HL-60/S4 (cell line): ENCODE results near the gene SPATA18.
"Not testable (repeated sequence)": the region's sequence is repeated elsewhere in the genome, so short reads cannot be mapped to it uniquely, and the experiment has no call there.

Experiments
- in situ Hi-C: fragments of 300-500 bp; cut with MboI; formaldehyde crosslinking; loops from 2 replicates; pipeline ENCODE4 v1.14.3; 2022; ENCODE audit warnings: low sequenced_read_pairs

Gene SPATA18

GRCh38 chr4:52051615-52052474 lies 741 bp downstream of the SPATA18 start:
- in situ Hi-C loops: no loop called here

- in situ Hi-C loops: no loop called here
These were observed 1.3 kb downstream of the SPATA18 start for GRCh38 chr4:52052475-52052780.

GRCh38 chr4:52054254-52054653 lies 3.1 kb downstream of the SPATA18 start:
- in situ Hi-C loops: no loop called here

- in situ Hi-C loops: no loop called here
These were observed 6.1 kb downstream of the SPATA18 start for GRCh38 chr4:52057196-52057595.

- in situ Hi-C loops: no loop called here
These were observed 7.2 kb downstream of the SPATA18 start for GRCh38 chr4:52058275-52058674.

- in situ Hi-C loops: no loop called here
These were observed 8.3 kb downstream of the SPATA18 start for GRCh38 chr4:52059372-52059771.

DNA sequence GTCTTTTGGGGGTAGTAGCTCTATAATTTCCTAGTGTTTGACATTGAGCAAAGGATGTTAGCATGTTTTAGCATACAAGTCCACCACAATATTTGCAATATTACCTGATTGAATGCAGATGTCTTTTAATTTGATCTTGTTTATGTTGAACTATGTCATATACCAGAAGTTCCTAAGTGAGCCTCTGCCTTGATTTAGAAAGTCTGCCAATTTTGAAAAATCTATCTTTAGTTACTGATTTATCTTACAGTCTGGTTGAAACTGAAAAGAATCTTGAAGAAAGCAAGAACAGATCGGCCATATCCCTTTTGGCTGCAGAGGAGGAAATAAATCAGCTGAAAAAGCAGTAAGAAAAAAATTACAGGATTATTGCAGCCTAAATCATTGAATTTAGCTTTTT lies 18.5 kb downstream of the SPATA18 start:
- in situ Hi-C loops: no loop called here

DNA sequence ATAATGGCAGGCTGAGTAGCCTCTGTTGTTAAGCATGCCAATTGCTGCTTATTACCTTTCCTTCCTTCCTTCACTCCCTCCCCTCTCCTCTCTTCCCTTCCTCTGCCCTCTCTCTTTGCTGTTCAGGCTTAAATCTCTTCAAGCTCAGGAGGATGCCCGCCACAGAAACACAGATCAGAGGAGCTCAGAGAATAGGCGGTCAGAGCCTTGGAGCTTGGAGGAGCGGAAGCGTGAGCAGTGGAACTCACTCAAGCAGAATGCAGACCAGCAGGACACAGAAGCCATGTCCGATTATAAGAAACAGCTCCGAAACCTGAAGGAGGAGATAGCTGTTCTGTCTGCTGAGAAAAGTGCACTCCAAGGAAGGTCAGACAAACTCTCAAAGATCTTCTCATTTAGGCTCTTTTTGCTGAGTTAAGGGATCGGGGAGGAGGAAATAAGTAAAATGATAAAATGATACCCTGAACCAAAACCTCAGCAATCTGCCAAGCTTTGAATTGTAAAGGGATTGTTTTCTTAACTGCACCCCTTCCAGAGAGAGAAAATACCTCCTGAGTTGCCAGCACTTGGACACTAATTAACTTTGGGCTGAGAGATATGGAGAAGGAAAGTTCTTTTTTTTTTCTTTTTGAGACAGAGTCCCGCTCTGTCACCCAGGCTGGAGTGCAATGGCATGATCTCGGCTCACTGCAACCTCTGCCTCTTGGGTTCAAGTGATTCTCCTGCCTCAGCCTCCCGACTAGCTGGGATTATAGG lies 20.9 kb downstream of the SPATA18 start:
- in situ Hi-C loops: no loop called here

GRCh38 chr4:52076731-52077130 lies 25.6 kb downstream of the SPATA18 start:
- in situ Hi-C loops: no loop called here

GRCh38 chr4:52079659-52080058 lies 28.6 kb downstream of the SPATA18 start:
- in situ Hi-C loops: no loop called here

DNA sequence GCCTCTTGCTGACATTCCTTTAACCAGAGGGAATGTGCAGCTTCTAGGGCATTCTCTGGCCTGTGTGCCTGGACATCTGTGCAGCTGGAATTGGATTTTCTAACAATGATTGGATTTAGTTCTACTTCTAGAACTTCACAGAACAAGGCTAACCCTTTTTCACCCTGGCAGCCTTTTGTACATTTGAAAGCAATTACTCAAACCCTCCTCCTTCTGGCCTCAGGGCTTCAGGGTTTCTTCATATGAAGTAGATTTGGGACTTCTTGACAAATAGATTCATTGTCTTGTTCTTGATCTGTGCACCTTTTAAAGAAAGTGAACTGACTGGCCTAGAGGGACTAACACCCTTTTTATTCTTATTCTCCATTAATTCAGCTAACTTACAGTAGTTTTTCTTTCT lies 30.1 kb downstream of the SPATA18 start:
- in situ Hi-C loops: no loop called here

- in situ Hi-C loops: not testable (repeated sequence)
These were observed 35.3 kb downstream of the SPATA18 start for GRCh38 chr4:52086425-52086824.

GRCh38 chr4:52091801-52092200 lies 40.7 kb downstream of the SPATA18 start:
- in situ Hi-C loops: no loop called here

- in situ Hi-C loops: no loop called here
These were observed 42.4 kb downstream of the SPATA18 start for GRCh38 chr4:52093466-52093865.

GRCh38 chr4:52094376-52095145 lies 43.5 kb downstream of the SPATA18 start:
- in situ Hi-C loops: no loop called here

- in situ Hi-C loops: no loop called here
These were observed 44.3 kb downstream of the SPATA18 start for GRCh38 chr4:52095374-52095773.

GRCh38 chr4:52096048-52096447 lies 44.9 kb downstream of the SPATA18 start:
- in situ Hi-C loops: no loop called here

DNA sequence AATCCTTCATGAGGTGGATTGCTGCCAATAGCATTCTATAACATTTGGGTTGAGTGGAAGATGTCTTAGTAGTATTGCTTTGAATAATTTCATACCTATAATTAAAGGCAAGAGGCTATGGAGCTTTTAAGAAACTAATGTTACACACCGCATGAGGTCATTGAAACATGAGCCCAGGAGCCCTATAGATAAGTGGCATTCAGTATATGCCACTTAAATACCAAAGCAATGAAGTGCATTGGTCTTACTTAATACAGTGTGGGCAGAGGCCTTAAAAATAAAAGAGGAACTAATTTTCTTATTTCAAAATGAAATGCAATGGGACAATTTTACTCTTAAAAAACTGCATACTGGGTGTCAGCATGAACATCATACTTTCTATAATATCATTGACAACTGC lies 47.5 kb downstream of the SPATA18 start:
- in situ Hi-C loops: no loop called here

GRCh38 chr4:52099860-52100461 lies 48.9 kb downstream of the SPATA18 start:
- in situ Hi-C loops: no loop called here

DNA sequence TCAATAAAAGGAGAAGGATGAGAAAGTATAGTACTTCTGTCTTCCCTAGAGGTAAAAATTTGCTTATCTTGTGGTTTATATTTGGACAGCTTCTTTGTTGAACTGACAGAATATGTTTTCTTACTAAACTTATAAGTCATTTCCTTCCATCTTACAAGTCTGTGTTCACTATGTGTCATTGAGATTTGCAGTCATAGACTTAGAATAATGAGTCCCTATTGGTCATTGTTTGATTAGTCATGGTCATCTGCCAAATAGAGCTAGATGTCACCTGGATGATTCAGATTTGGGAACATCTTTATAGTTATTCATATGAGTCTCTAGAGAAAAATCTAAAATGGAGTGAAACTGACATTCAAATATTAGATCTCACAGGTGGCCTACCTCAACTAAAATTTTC lies 51.5 kb downstream of the SPATA18 start:
- in situ Hi-C loops: no loop called here

DNA sequence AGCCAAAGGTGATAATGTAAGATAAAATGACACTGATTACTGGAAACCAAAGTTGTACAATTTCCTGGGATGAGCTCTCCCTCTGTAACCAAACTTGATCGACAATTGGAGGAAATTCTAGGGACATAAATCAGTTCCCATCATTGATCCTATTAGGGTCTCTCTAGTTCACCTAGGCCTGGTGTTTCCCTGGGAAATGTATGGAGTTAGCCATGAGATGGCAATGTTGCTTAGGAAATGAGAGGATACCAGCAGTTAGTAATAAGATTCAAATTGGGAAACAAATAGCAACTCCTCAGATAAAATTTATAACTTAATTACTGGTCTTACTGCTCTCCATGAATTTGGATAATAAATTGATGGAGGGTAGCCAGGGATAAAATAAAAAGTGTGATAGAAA lies 52.2 kb downstream of the SPATA18 start:
- in situ Hi-C loops: no loop called here
